Left ventricle myocardium superior (tissue), 1 donor: ENCODE results near the gene EIF6. TPM values are rescaled to one million over a fixed set of nuclear protein-coding genes. Genes with fewer than 3 reads are reported as not detected.
A peak's percentile ranks its signal among the peaks of the same experiment; 100 is the strongest.

Experiments
- ATAC-seq: fragments of 200-7000 bp; cut with Tn5 transposase; one replicate; pipeline ENCODE4 v1.9.1; 2020; ENCODE audit warnings: mild to moderate bottlenecking, moderate library complexity
- DNase-seq: peaks from one replicate; pipeline ENCODE4 v3.0.0-alpha.2; 2020
- intact Hi-C: fragments of 100-400 bp; cut with micrococcal nuclease; formaldehyde crosslinking; loops from one replicate; pipeline ENCODE4 v1.11.0; 2022
- total RNA-seq: library from RNA; stranded (reverse); fragmentation: NEBNext Ultra II Directional; extraction: Animal tissue kit (Norgen Biotek cat#: 25700); gene quantifications from one replicate; pipeline ENCODE4 v1.2.1, GENCODE V29; 2021
- donor health status: DM: no; HTN: yes; CAD: no; lungs with severe emphysema.

The EIF6 gene
- total RNA-seq, 1 donor from 2014 or later: 34.6 TPM

GRCh38 chr20:35297155-35297554 is 12.6 kb upstream of the EIF6 start:
- DNase-seq (no peak), ATAC-seq (no peak)
- intact Hi-C loops: no loop called here

DNA sequence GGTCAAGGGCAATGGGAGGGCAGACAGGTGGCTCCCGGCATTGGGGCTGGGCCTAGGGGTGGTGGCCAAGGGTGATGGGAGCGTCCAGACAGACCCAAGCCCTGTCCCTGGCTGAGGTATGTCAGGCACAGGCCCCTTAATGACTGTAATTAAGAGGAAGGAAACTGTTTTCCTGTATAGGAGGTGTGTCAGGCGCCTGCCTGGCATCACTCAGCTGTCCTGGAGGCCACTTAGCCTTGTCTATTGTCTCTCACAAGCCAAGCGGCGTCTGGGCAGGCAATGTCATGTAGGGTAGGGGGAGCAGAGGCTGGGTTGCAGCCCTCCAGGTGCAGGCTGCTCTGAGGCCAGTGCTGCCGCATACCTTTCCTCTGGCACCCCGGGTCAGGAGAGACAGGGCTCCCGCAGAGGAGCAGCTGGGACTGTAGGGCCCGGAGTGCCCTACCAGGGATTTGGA is 11.6 kb upstream of the EIF6 start:
- peak; percentile 34 for ATAC-seq
- intact Hi-C loops: no loop called here
- no peak for DNase-seq

DNA sequence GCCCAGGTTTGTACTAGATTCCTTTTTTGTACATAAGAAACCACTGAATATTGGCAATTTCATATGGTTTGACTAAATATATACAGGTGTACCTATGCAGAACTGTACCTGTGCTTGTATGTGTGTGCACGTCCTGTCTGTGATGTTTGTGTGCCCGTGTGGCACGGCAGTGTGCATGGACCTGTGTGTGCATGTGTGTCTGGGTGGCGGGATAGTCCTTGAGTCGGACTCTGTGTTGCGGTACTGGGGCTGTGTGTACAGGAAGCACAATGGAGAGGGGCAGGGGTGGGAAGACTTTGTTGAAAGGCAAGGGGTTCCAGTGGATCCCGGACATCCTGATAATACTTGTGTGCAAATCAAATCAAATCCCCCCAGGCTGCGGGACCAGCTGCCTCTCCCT is 11.1 kb upstream of the EIF6 start:
- no peak for DNase-seq
- intact Hi-C loops: no loop called here
- no peak for ATAC-seq

DNA sequence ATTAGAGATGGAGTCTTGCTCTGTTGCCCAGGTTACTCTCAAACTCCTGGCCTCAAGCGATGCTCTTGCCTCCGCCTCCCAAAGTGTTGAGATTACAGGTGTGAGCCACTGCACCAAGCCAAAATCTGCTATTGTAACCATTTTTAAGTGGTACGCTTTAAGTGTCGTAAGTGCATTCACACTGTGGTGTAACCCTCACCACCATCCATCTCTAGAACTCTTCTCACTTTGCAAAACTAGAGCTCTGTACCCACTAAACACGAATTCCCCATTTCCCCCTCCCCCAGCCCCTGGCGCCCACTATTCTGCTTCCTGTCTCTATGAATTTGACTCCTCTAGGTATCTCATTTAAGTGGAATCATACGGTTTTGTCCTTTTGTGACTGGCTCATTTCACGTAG is 10.5 kb upstream of the EIF6 start:
- DNase-seq: no peak
- ATAC-seq: no peak
- intact Hi-C loops: no loop called here

DNA sequence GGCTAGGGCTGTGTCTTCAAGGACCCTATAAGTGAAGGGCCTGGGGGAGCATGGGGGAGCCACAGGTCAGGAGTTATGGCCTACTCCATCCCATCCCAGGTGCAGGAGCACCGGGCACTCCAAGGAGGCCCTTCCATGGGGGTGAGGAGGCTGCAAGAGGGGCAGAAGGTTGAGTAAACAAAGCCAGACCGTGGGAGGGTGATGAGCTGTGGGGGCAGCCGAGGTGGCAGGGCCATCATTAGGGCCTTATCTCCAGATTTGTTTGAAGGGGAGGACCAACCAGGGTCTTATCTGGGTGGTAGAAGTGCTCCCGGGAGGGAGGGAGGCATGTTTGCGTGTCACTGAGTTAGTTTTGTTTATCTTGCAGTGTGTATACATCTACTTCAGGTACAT is 9.7 kb upstream of the EIF6 start:
- ATAC-seq: no peak
- intact Hi-C loops: no loop called here

GRCh38 chr20:35293303-35294292 is 9.0 kb upstream of the EIF6 start:
- intact Hi-C loops: no loop called here
- ATAC-seq: no peak
- no peak for DNase-seq

More for the DNA sequence above, 9.7 kb upstream of the EIF6 start:
- DNase-seq: no peak

- no peak for ATAC-seq
- intact Hi-C loops: no loop called here
- no peak for DNase-seq
Observed at GRCh38 chr20:35292504-35293285, 8.1 kb upstream of the EIF6 start.

DNA sequence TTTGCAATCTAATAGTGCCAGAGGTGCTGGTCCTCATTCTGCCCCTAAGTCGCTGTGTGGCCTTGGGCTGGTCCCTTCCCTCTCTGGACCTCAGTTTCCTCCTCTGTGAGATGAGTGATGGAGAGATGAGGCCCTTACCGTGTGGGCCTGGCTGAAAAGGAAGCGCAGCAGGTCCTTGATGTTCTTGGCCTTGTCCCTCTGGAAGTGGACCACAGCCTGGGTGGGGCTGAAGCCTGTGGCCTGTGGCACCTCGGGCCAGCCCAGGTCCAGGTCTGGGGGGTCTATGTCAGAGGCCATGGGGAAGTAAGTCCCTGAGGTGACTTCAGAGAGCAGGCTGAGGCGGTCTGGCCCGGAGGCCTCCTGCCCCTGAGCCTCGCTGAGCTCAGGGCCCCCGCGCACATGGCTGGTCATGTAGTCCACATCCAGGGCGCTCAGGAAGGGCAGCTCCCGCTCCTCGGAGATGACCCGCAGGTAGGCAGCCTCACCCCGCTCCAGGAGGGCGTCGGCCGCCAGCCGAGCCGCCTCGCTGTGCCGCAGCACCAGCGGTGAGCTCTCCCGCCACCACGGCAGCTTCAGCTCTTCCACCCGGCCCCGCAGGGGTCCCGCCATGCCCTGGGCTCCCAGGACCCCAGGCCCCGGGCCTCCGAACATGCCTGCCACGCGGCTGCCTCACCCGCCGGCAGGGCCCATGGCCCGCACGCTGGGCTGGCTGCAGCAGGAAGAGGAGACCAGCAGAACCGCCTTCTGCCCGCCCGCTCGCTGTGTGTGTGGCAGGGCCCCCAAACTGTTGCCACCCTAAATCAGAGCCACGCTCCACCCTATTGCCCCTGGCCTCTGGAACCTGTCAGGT is 7.3 kb upstream of the EIF6 start, which contains the start of gene FAM83C:
Gene FAM83C, minus strand, starts transcription at position 772 of the 850 bp plus-strand sequence. Its CDS starts 121 bp downstream, at position 651.
- no peak for ATAC-seq
- no peak for DNase-seq
- intact Hi-C loops: no loop called here

GRCh38 chr20:35290887-35291417 is 6.4 kb upstream of the EIF6 start:
- intact Hi-C loops: no loop called here
- DNase-seq: peak; percentile 4
- ATAC-seq: no peak

DNA sequence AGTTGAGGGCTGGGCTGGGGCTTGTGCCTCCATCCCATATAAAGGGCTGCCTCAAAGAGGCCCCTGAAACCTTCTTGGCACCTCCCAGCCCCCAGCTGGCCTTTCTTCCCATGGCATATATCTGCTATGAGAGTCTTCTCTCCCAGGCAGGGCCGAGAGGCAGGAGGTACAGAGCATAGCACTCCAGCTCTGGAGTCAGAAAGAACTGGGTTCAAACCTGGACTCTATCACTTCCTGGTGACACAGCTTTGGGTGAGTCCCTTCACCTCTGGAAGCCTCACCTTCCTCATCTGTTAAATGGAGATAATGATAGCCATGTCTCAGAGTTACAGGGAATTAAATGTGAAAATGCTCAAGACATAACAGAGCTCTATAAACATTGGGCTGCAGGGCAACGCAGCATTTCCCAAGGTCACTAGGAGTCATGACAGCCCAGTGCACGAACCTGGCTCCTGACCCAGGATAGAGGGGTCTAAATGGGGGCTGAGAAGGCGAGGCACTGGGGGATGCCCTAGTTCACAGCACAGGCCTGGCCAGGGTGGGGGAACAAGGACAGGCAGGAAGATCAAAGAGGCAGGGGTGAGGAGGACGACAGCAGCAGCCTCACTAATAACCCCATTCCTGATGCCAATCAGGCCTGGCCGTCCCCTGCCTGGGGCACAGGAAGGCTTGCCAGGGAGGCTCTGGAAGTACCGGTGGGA is 5.8 kb upstream of the EIF6 start:
- intact Hi-C loops: no loop called here
- DNase-seq (peak; percentile 2), ATAC-seq (no peak)

- peak; percentile 30 for DNase-seq
- ATAC-seq: no peak
- intact Hi-C loops: no loop called here
Observed at GRCh38 chr20:35288325-35289060, 3.9 kb upstream of the EIF6 start.

- no peak for ATAC-seq
- intact Hi-C loops: no loop called here
- peak; percentile 22 for DNase-seq
Observed at GRCh38 chr20:35287509-35288324, 3.1 kb upstream of the EIF6 start.

DNA sequence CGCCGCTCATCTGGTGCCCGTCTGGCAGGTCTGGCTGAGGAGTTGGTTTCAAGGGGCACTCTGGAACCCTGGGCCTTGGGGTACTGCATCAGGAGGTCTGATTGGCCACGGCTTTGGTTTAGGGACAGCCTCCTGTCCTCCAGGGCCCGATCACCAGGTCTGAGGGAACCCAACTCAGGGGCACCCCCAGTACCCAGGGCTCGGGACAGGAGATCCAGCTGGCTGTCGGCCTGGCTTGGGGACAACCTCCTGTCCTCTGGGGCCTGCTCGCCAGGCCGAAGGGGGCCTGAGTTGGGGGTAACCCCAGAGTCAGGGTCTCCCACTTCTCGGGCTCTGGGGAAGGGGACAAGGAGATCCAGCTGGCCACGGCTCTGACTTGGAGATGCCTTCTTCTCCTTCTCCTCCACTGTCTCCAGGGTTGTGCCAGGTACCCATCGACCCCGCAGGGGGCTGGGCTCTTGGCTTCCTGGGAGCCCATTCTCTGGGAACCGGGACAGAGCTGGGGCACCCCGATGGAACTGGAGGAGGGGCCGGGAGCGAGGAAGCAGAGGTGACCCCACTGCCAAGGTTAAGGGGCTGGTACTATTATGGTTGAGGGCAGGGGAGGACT is 2.4 kb upstream of the EIF6 start:
- peak; percentile 12 for DNase-seq
- intact Hi-C loops: no loop called here
- no peak for ATAC-seq

GRCh38 chr20:35286077-35286898 is 1.7 kb upstream of the EIF6 start:
- DNase-seq (no peak), ATAC-seq (no peak)
- intact Hi-C loops: no loop called here

GRCh38 chr20:35285806-35286076 is 1.2 kb upstream of the EIF6 start:
- ATAC-seq (no peak), DNase-seq (no peak)
- intact Hi-C loops: no loop called here
